GM23338 (cell line): ENCODE results near the gene EEF1AKMT4. TPM values are rescaled to one million over a fixed set of nuclear protein-coding genes. Genes with fewer than 3 reads are reported as not detected.

Experiments
- ATAC-seq: fragments of 200-7000 bp; cut with Tn5 transposase; 3 replicates; pipeline ENCODE4 v1.9.1; 2020
- DNase-seq: peaks from one replicate; pipeline ENCODE4 v3.0.0-alpha.2; 2015; ENCODE audit warnings: low spot score
- H2AFZ ChIP-seq: fragments of 200-600 bp; sonication (generic); 2 replicates; pipeline ENCODE4 v1.8.0; 2016; ENCODE audit warnings: antibody characterized with exemption, mild to moderate bottlenecking, moderate library complexity
- H3F3A ChIP-seq: fragments of 200-600 bp; sonication (generic); replicated peaks from 2 replicates; pipeline ENCODE4 v1.8.0; 2017; ENCODE audit warnings: antibody characterized with exemption, mixed run types, low read depth
- H3K27ac ChIP-seq: fragments of 200-600 bp; sonication (generic); 2 replicates; pipeline ENCODE4 v1.6.1; 2016; ENCODE audit warnings: low read depth
- H3K27me3 ChIP-seq: fragments of 200-600 bp; sonication (generic); 2 replicates; pipeline ENCODE4 v1.8.0; 2016; ENCODE audit warnings: mild to moderate bottlenecking, mixed run types, moderate library complexity; ENCODE audit not compliant: insufficient read depth
- H3K36me3 ChIP-seq: fragments of 200-600 bp; sonication (generic); 2 replicates; pipeline ENCODE4 v1.8.0; 2016; ENCODE audit warnings: mild to moderate bottlenecking; ENCODE audit not compliant: insufficient read depth
- H3K4me1 ChIP-seq: fragments of 200-600 bp; sonication (generic); 2 replicates; pipeline ENCODE4 v1.8.0; 2016; ENCODE audit warnings: mild to moderate bottlenecking, moderate library complexity; ENCODE audit not compliant: insufficient read depth
- H3K4me2 ChIP-seq: fragments of 200-600 bp; sonication (generic); 2 replicates; pipeline ENCODE4 v1.7.1; 2017; ENCODE audit warnings: mixed run types
- H3K4me3 ChIP-seq: fragments of 200-600 bp; sonication (generic); 2 replicates; pipeline ENCODE4 v1.6.1; 2016; ENCODE audit warnings: mixed run types
- H3K79me2 ChIP-seq: fragments of 200-600 bp; sonication (generic); replicated peaks from 2 replicates; pipeline ENCODE4 v1.8.0; 2017; ENCODE audit warnings: mild to moderate bottlenecking; ENCODE audit not compliant: insufficient read depth
- H3K9me2 ChIP-seq: fragments of 200-600 bp; sonication (generic); 2 replicates; pipeline ENCODE4 v1.8.0; 2017; ENCODE audit not compliant: insufficient read depth
- H4K20me1 ChIP-seq: fragments of 200-600 bp; sonication (generic); replicated peaks from 2 replicates; pipeline ENCODE4 v1.8.0; 2017; ENCODE audit warnings: mild to moderate bottlenecking; ENCODE audit not compliant: insufficient read depth
- H3K27ac Mint-ChIP-seq: 2 replicates; pipeline ENCODE4 v1.8.0; 2020; ENCODE audit warnings: inconsistent platforms, mild to moderate bottlenecking, moderate library complexity, mixed read lengths
- H3K27me3 Mint-ChIP-seq: 3 replicates; pipeline ENCODE4 v1.8.0; 2022; ENCODE audit warnings: low read depth, mild to moderate bottlenecking, moderate library complexity, mixed read lengths, inconsistent platforms; ENCODE audit not compliant: insufficient read depth, poor library complexity
- H3K36me3 Mint-ChIP-seq: 3 replicates; pipeline ENCODE4 v1.8.0; 2021; ENCODE audit warnings: low read depth, mild to moderate bottlenecking, inconsistent platforms, moderate library complexity, mixed read lengths
- H3K4me1 Mint-ChIP-seq: 3 replicates; pipeline ENCODE4 v1.8.0; 2020; ENCODE audit warnings: mild to moderate bottlenecking, inconsistent platforms, mixed read lengths
- H3K4me3 Mint-ChIP-seq: 3 replicates; pipeline ENCODE4 v1.8.0; 2021; ENCODE audit warnings: moderate library complexity, mild to moderate bottlenecking, inconsistent platforms, mixed read lengths
- H3K9me3 Mint-ChIP-seq: 3 replicates; pipeline ENCODE4 v1.8.0; 2020; ENCODE audit warnings: moderate library complexity, mild to moderate bottlenecking, inconsistent platforms, mixed read lengths
- CREB1 ChIP-seq: fragments of 250-450 bp; sonication (Bioruptor Pico); IDR thresholded peaks from 2 replicates; pipeline ENCODE4 v1.5.0; 2020; ENCODE audit warnings: low read depth, mild to moderate bottlenecking, moderate library complexity
- EZH2 ChIP-seq: fragments of 200-600 bp; sonication (generic); IDR thresholded peaks from one replicate; pipeline ENCODE4 v1.8.0; 2017; ENCODE audit warnings: antibody characterized with exemption, mild to moderate bottlenecking, low read depth; ENCODE audit not compliant: unreplicated experiment
- JUNB ChIP-seq: IDR thresholded peaks from one replicate; pipeline ENCODE4 v1.6.1; 2016; ENCODE audit warnings: antibody characterized with exemption; ENCODE audit not compliant: unreplicated experiment
- NANOG ChIP-seq: IDR thresholded peaks from 2 replicates; pipeline ENCODE4 v1.6.1; 2016; ENCODE audit warnings: antibody characterized with exemption, borderline replicate concordance
- POLR2AphosphoS5 ChIP-seq: IDR thresholded peaks from 2 replicates; pipeline ENCODE4 v1.6.1; 2016; ENCODE audit warnings: antibody characterized with exemption, low read depth
- STAT1 ChIP-seq: IDR thresholded peaks from one replicate; pipeline ENCODE4 v1.6.1; 2016; ENCODE audit warnings: antibody characterized with exemption; ENCODE audit not compliant: unreplicated experiment
- ZNF114 ChIP-seq: fragments of 250-450 bp; sonication (Bioruptor Pico); IDR thresholded peaks from 2 replicates; pipeline ENCODE4 v1.5.0; 2020; ENCODE audit warnings: mild to moderate bottlenecking, moderate library complexity
- ZNF331 ChIP-seq: fragments of 250-450 bp; sonication (Bioruptor Pico); IDR thresholded peaks from 2 replicates; pipeline ENCODE4 v1.5.0; 2020; ENCODE audit warnings: low read depth, mild to moderate bottlenecking, moderate library complexity
- polyA plus RNA-seq: library from polyadenylated mRNA; unstranded; fragments of >200 nt; fragmentation: Nextera tagmentation; extraction: Ambion mirVana; gene quantifications from 2 replicates; pipeline ENCODE4 v1.2.1, GENCODE V29; 2016
- total RNA-seq: library from RNA; depleted of rRNA; stranded (reverse); fragments of >200 nt; shearing (Covaris generic); gene quantifications from 2 replicates; pipeline ENCODE4 v1.2.3, GENCODE V29; 2014
- TF ChIP-seq, protein P1 (sequence below), 2 experiments: fragments of 200-600 bp in 1 of 2; sonication (generic) in 1 of 2; conservative IDR thresholded peaks; 2 replicates each; pipeline versions ENCODE4 v1.5.1 to v1.6.1; 2016 to 2017; ENCODE audit warnings: antibody characterized with exemption in 2 of 2, low read depth in 2 of 2, mild to moderate bottlenecking in 2 of 2, moderate library complexity in 1 of 2
- TF ChIP-seq, protein P2 (sequence below): IDR thresholded peaks from 2 replicates; pipeline ENCODE4 v1.6.1; 2016; ENCODE audit warnings: antibody characterized with exemption

The EEF1AKMT4 gene
- total and polyA plus RNA-seq, 2 experiments from 2014 or later, result 12.9 to 14.3 TPM

DNA sequence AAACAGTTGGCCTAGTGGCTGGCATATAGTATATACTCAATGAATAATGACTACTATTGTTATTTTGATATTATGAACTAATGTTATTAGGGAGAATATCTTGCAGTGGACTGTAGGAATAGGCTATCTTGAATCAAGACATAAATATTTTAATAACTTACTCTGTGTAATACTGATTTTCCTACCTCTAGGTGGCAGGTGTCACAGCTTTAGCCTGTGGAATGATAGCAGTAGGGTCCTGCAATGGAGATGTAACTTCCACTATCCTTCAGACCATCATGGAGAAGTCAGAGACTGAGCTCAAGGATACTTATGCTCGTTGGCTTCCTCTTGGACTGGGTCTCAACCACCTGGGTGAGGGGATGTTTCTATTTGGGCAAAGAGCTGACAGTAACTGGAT, 56.1 kb downstream of the EEF1AKMT4 start:
- peaks cover 97% of the 10 kb centered on the region for H3K36me3 Mint-ChIP-seq
- H3K27ac ChIP-seq, result no peak overlapping the region
- peaks cover 15% of the 10 kb centered on the region for H3F3A ChIP-seq
- no peaks in the 10 kb centered on the region; the same call in 1 of the 2 replicates for H3K4me1 ChIP-seq
- H3K4me3 Mint-ChIP-seq, result no peak overlapping the region
- TF ChIP-seq, protein P1, sequence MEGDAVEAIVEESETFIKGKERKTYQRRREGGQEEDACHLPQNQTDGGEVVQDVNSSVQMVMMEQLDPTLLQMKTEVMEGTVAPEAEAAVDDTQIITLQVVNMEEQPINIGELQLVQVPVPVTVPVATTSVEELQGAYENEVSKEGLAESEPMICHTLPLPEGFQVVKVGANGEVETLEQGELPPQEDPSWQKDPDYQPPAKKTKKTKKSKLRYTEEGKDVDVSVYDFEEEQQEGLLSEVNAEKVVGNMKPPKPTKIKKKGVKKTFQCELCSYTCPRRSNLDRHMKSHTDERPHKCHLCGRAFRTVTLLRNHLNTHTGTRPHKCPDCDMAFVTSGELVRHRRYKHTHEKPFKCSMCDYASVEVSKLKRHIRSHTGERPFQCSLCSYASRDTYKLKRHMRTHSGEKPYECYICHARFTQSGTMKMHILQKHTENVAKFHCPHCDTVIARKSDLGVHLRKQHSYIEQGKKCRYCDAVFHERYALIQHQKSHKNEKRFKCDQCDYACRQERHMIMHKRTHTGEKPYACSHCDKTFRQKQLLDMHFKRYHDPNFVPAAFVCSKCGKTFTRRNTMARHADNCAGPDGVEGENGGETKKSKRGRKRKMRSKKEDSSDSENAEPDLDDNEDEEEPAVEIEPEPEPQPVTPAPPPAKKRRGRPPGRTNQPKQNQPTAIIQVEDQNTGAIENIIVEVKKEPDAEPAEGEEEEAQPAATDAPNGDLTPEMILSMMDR (conservative IDR thresholded peaks at IDR 0.05; ENCODE audit: low read depth in 2 of 2), result peak; percentile 33 to 36; a peak in 3 of 4 replicates
- no peak for TF ChIP-seq STAT1
- no peak for TF ChIP-seq ZNF331
- H3K36me3 ChIP-seq, result peaks cover 58% of the 10 kb centered on the region
- H3K27me3 ChIP-seq, result no peaks in the 10 kb centered on the region
- peaks cover 10% of the 10 kb centered on the region for H3K27me3 Mint-ChIP-seq
- no peak overlapping the region for H2AFZ ChIP-seq
- no peak overlapping the region for H3K27ac Mint-ChIP-seq
- peaks cover 3% of the 10 kb centered on the region for H3K4me1 Mint-ChIP-seq
- H3K4me2 ChIP-seq, result no peak overlapping the region
- H4K20me1 ChIP-seq, result peaks cover 24% of the 10 kb centered on the region
- H3K9me2 ChIP-seq, result no peaks in the 10 kb centered on the region
- no peak for DNase-seq
- H3K4me3 ChIP-seq, result no peak overlapping the region
- H3K79me2 ChIP-seq, result peaks cover 27% of the 10 kb centered on the region
- H3K9me3 Mint-ChIP-seq, result no peaks in the 10 kb centered on the region
- ATAC-seq, result peak; percentile 47; the same call in 2 of the 3 replicates

DNA sequence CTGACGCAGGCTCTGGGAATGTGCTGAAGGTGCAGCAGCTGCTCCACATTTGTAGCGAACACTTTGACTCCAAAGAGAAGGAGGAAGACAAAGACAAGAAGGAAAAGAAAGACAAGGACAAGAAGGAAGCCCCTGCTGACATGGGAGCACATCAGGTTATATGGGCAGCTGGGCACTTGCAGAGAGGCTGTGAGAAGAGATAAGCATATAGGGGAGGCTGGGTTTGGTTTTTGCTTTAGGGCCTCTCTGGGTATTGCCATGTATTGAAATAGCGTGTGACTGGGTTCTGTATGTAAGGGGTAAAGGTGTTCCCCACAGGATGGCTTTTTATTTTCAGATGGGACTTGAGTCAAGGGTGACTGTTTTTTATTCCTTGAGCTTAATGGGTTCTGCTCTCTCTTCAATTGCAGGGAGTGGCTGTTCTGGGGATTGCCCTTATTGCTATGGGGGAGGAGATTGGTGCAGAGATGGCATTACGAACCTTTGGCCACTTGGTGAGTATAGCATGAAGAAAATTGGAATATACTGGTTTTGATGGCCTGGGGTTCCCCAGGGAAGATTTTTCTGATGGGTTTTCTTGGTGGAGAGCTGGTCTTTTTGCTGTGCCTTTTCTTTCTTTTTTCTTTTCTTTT, 57.0 kb downstream of the EEF1AKMT4 start:
- peaks cover 10% of the 10 kb centered on the region for H3K27me3 Mint-ChIP-seq
- H3K79me2 ChIP-seq, result peaks cover 18% of the 10 kb centered on the region
- H3K4me3 ChIP-seq, result no peak overlapping the region
- no peak overlapping the region for H3K27ac ChIP-seq
- DNase-seq, result no peak
- H3K36me3 Mint-ChIP-seq, result peaks cover 89% of the 10 kb centered on the region
- no peak overlapping the region for H3K27ac Mint-ChIP-seq
- H3K9me2 ChIP-seq, result no peaks in the 10 kb centered on the region
- H3K9me3 Mint-ChIP-seq, result no peaks in the 10 kb centered on the region
- no peaks in the 10 kb centered on the region for H3K4me1 Mint-ChIP-seq
- peaks cover 51% of the 10 kb centered on the region for H3K36me3 ChIP-seq
- H3K27me3 ChIP-seq, result no peaks in the 10 kb centered on the region
- H4K20me1 ChIP-seq, result peaks cover 21% of the 10 kb centered on the region; the same call in 1 of the 2 replicates
- H2AFZ ChIP-seq, result no peak overlapping the region
- peaks cover 12% of the 10 kb centered on the region; the same call in 1 of the 2 replicates for H3F3A ChIP-seq
- no peak for ATAC-seq
- no peak overlapping the region for H3K4me2 ChIP-seq
- H3K4me1 ChIP-seq, result no peaks in the 10 kb centered on the region
- H3K4me3 Mint-ChIP-seq, result no peak overlapping the region
- TF ChIP-seq ZNF114 (CRISPR knock-in tag), result no peak
- TF ChIP-seq, protein P1 (conservative IDR thresholded peaks at IDR 0.05; ENCODE audit: low read depth in 2 of 2), result no peak
- TF ChIP-seq EZH2, result no peak
- no peak for TF ChIP-seq NANOG
- TF ChIP-seq POLR2AphosphoS5, result no peak
- TF ChIP-seq, protein P2, sequence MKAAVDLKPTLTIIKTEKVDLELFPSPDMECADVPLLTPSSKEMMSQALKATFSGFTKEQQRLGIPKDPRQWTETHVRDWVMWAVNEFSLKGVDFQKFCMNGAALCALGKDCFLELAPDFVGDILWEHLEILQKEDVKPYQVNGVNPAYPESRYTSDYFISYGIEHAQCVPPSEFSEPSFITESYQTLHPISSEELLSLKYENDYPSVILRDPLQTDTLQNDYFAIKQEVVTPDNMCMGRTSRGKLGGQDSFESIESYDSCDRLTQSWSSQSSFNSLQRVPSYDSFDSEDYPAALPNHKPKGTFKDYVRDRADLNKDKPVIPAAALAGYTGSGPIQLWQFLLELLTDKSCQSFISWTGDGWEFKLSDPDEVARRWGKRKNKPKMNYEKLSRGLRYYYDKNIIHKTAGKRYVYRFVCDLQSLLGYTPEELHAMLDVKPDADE, result no peak
- TF ChIP-seq CREB1 (CRISPR knock-in tag), result no peak
- TF ChIP-seq JUNB, result no peak
